ENCODE measurements around the gene VDR. TPM values are rescaled to one million over a fixed set of nuclear protein-coding genes. Genes with fewer than 3 reads are reported as not detected.

The VDR gene
- total and polyA plus RNA-seq, 10 donors: 0.70 to 10.5 (median 5.7) TPM

GRCh38 chr12:47858511-47859266 is 46.1 kb downstream of the VDR start:
- Histone ChIP-seq H3K27ac (no peak overlapping the region), H3K4me3 (no peak overlapping the region), H3K4me1 (no peaks in the 10 kb centered on the region), H3K36me3 (peaks cover 0 to 52% (median 3%) of the 10 kb centered on the region in 6 donors), H3K27me3 (replicated peaks in 1 of 7) (no peaks in the 10 kb centered on the region), H3K9me3 (no peaks in the 10 kb centered on the region)
- intact Hi-C loops (cut with DNase I; ENCODE audit: low total_unique reads): no loop called here
- 92 to 96% (median 93%) methylated on average over 8 of the region's 8 CpGs for WGBS, 5 donors
- DNase-seq: no peak
- TF ChIP-seq POLR2AphosphoS5 (IDR thresholded peaks at IDR 0.05) (no peak), CTCF (IDR thresholded peaks at IDR 0.05 in 8 of 11, conservative IDR thresholded peaks at IDR 0.05 in 3 of 11) (no peak)

- TF ChIP-seq POLR2A (IDR thresholded peaks at IDR 0.05): no peak
- no peak for TF ChIP-seq CTCF (IDR thresholded peaks at IDR 0.05 in 8 of 11, conservative IDR thresholded peaks at IDR 0.05 in 3 of 11)
- no peak for TF ChIP-seq POLR2AphosphoS5 (IDR thresholded peaks at IDR 0.05)
- intact Hi-C loops (cut with DNase I; ENCODE audit: low total_unique reads): no loop called here
- Histone ChIP-seq H3K27ac (no peak overlapping the region), H3K4me3 (no peak overlapping the region), H3K4me1 (no peaks in the 10 kb centered on the region), H3K27me3 (replicated peaks in 1 of 7) (no peaks in the 10 kb centered on the region), H3K9me3 (no peaks in the 10 kb centered on the region), H3K36me3 (peaks cover 0 to 56% (median 3%) of the 10 kb centered on the region in 6 donors)
- 89 to 98% (median 91%) methylated on average over 9 to 17 of the region's 17 CpGs for WGBS, 5 donors
- DNase-seq: no peak
Measured at GRCh38 chr12:47856721-47857575, 47.8 kb downstream of the VDR start.

- Histone ChIP-seq H3K4me1 (no peaks in the 10 kb centered on the region), H3K27ac (no peak overlapping the region), H3K36me3 (peaks cover 0 to 64% (median 3%) of the 10 kb centered on the region in 6 donors), H3K4me3 (no peak overlapping the region), H3K9me3 (no peaks in the 10 kb centered on the region), H3K27me3 (replicated peaks in 1 of 7) (no peaks in the 10 kb centered on the region)
- DNase-seq: no peak
- 86 to 96% (median 92%) methylated on average over 1 of the region's 1 CpG for WGBS, 5 donors
- intact Hi-C loops (cut with DNase I; ENCODE audit: low total_unique reads): no loop called here
- TF ChIP-seq POLR2A (IDR thresholded peaks at IDR 0.05): no peak
- TF ChIP-seq POLR2AphosphoS5 (IDR thresholded peaks at IDR 0.05): no peak
- no peak for TF ChIP-seq CTCF (IDR thresholded peaks at IDR 0.05 in 8 of 11, conservative IDR thresholded peaks at IDR 0.05 in 3 of 11)
Measured at GRCh38 chr12:47856094-47856493, 48.7 kb downstream of the VDR start.

DNA sequence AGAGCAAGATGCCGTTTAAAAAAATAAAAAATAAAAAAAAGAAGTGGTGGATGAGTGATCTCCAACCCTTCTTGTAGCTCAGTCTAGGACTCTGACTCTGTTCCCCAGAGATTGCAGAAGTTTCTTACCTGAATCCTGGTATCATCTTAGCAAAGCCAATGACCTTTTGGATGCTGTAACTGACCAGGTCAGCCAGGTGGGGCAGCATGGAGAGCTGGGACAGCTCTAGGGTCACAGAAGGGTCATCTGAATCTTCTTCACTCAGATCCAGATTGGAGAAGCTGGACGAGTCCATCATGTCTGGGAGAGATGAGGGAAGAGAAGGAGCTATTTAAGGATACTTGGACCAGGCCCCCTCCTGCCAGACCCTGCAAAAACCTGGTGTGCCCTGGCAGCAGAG is 49.3 kb downstream of the VDR start:
- no peaks in the 10 kb centered on the region for H3K9me3 ChIP-seq
- H3K27me3 ChIP-seq (replicated peaks in 1 of 7): no peaks in the 10 kb centered on the region
- no peaks in the 10 kb centered on the region for H3K4me1 ChIP-seq
- TF ChIP-seq POLR2A (IDR thresholded peaks at IDR 0.05) (no peak), POLR2AphosphoS5 (IDR thresholded peaks at IDR 0.05) (no peak), CTCF (IDR thresholded peaks at IDR 0.05 in 8 of 11, conservative IDR thresholded peaks at IDR 0.05 in 3 of 11) (no peak)
- no peak for DNase-seq
- H3K36me3 ChIP-seq: peaks cover 0 to 64% (median 3%) of the 10 kb centered on the region in 6 donors
- WGBS, 5 donors: 80 to 88% (median 85%) methylated on average over 2 of the region's 2 CpGs
- no peak overlapping the region for H3K27ac ChIP-seq
- H3K4me3 ChIP-seq: no peak overlapping the region
- intact Hi-C loops (cut with DNase I; ENCODE audit: low total_unique reads): no loop called here

Measured in spleen (tissue), 11 donors.